RCC 7860 (cell line): ENCODE results near the gene CASD1.

Experiments used
- DNase-seq: peaks from one replicate; pipeline ENCODE4 v3.0.0-alpha.2; 2015; ENCODE audit warnings: low spot score
- FAIRE-seq: peaks from 2 replicates; lab custom pipeline; 2012; peaks lifted over from hg19 to GRCh38; lab: Jason Lieb, UNC

The CASD1 gene

GRCh38 chr7:94512735-94513564 is 3.3 kb downstream of the CASD1 start:
- DNase-seq (no peak), FAIRE-seq (no peak)

DNA sequence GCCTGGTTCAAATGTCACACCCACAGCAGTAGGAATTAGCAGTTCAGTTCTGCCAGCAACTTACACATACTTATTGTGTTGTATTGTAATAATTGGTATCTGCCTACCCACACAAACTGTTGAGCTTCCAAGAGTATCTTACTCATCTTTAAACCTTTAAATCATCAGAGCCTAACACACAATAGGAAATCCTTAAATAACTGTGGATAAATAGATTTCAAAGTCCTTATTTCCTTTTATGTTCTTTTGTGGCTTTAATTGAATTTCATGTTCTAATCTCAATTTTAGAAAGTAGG is 3.9 kb downstream of the CASD1 start:
- DNase-seq = no peak
- no peak for FAIRE-seq

GRCh38 chr7:94514140-94514889 is 4.7 kb downstream of the CASD1 start:
- no peak for FAIRE-seq
- no peak for DNase-seq

DNA sequence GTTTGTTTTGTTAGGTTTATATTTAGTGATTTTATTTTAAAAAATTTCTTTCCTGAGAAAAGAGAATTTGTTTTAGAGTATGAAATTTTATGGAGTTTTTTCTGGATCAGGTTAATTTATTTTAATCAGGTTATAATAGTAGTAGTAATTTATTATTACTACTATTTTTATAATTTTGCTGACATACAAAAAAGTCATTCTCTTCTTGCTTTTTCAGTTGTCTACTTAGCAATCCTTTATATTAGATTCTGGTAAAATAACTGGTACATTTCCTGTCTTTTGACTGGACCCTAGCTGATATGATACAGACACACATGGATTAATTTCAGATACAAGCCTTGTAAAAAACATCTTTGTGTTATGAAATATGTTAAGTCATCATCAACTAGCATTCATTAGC is 5.3 kb downstream of the CASD1 start:
- DNase-seq (no peak), FAIRE-seq (peak; percentile 70)

GRCh38 chr7:94525923-94526322 is 16.3 kb downstream of the CASD1 start:
- no peak for FAIRE-seq

GRCh38 chr7:94529516-94529915 is 19.9 kb downstream of the CASD1 start:
- FAIRE-seq = no peak
- no peak for DNase-seq

More at GRCh38 chr7:94525923-94526322, 16.3 kb downstream of the CASD1 start:
- DNase-seq = no peak

- DNase-seq = no peak
- no peak for FAIRE-seq
These were observed 20.5 kb downstream of the CASD1 start for GRCh38 chr7:94530109-94530508.

DNA sequence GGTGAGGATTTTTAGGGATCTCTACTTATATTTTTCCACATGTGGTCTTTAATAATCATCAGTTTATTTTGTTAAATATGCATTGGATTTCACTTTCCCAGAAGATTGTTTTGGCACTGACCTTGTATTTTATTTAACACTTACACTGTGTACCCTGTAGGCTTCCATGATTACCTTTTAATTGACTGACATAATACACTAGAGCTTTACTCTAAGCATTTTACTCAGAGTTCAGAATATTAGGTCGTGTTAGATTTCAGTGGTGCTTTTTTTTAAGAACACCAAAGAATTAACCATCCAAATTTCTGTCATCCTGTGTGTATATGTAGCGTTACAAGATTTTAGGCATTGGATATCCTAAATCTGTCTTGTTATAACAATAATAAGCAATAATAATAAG is 23.1 kb downstream of the CASD1 start:
- no peak for FAIRE-seq
- DNase-seq = no peak

DNA sequence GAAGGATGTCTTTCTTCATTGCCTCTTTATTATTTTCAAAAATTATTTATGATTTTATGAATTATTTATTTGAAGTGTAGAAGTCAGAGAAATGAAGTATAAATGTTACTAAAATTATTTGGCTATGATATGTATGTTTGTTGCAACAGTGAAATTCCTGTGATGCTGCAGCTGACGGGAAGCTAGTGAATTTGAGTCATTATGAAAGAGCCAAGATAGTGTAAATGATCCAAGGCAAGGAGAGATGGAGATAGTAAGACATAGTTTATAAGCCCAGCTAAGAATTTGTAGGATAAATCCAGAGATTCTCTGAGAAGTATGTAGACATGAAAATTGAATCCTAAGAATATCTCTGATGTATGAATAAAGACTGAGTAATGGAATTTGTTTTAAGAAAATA is 30.8 kb downstream of the CASD1 start:
- FAIRE-seq = no peak
- no peak for DNase-seq

DNA sequence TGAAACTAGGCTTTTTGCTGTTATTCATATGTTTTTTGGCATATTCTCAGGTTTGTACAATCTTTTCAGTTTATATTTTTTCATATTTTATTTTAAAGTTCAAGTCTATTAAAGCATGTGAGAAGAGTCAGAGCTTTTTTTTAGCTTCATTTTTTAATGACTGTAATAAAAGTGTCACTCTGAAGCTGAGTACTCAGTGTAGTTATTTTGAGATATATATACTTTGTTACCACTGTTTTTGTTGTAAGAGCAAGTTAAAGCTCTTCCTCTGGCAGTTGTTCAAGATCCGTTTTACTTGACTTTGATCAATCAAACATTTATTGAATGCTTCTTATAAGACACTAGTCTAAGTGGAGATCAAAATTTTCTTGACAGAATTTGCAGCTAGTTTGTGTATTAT is 37.5 kb downstream of the CASD1 start:
- no peak for DNase-seq
- FAIRE-seq = no peak

- DNase-seq (no peak), FAIRE-seq (no peak)
These were observed 46.4 kb downstream of the CASD1 start for GRCh38 chr7:94556028-94556427.

- FAIRE-seq = no peak
These were observed 47.6 kb downstream of the CASD1 start for GRCh38 chr7:94557215-94557614.

GRCh38 chr7:94559972-94560371 is 50.4 kb downstream of the CASD1 start:
- FAIRE-seq = no peak
- DNase-seq = no peak

More at GRCh38 chr7:94557215-94557614, 47.6 kb downstream of the CASD1 start:
- DNase-seq = no peak

DNA sequence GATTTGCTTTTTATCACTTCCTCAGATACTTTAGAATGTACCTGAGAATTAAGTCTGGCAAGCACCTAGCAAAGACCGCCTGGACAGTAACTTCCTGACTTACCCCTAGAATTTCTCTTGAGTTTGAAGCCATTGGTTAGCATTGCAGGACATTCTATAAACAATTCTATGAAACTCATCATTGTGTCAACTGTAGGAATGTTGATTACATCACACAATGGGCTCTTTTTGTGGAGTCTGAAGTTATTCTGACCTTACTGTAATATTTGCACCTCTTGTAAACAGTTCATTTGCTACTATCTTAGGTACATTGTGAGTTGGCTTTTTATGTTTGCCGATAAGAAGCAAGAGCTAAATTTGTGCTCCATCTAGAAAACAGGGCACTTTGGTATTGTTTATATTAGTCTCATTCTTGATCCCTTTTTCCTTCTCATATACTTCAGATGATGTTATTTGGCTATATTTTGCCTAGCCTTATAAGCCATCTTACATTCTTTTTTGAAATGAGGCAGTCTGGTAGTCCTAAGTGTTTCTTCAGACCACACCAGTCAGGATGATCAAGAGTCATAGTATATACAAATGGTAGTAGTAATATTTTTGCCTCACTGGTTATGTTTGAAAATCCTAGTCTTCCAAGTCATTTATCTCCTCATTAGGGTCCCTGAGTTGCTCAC is 52.4 kb downstream of the CASD1 start:
- DNase-seq = no peak

GRCh38 chr7:94562525-94562924 is 52.9 kb downstream of the CASD1 start:
- no peak for FAIRE-seq
- no peak for DNase-seq

More for the DNA sequence above, 52.4 kb downstream of the CASD1 start:
- no peak for FAIRE-seq

DNA sequence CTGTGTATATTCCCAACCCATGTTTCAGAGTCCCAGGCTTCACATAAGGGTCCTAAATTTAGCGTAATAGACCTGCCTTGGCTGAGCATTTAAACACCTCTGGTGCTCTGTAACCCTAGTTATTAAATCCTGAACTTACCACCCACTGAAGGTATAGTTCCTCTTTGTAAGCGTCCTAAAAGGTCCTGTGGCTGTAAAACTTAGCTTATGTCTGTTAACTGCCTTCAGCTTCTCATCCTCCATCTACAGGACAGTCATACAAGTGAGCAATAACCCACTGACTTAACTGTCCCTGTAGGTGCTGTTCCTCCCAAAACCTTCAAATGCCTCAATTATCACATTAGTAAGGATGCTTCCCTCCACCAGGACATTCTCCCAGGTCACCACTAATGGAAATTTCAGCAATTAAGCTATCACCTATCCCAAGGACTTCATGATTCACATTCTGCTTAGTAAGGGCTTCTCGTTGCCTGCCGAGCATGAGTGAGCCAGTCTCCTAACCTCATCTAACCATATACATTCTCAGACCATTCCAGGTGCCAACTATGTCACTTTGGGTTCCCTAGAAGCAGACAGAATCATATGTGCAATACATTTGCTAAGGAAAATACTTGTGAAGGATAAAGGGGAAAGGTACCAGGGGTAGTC is 55.8 kb downstream of the CASD1 start:
- no peak for FAIRE-seq
- DNase-seq = no peak

DNA sequence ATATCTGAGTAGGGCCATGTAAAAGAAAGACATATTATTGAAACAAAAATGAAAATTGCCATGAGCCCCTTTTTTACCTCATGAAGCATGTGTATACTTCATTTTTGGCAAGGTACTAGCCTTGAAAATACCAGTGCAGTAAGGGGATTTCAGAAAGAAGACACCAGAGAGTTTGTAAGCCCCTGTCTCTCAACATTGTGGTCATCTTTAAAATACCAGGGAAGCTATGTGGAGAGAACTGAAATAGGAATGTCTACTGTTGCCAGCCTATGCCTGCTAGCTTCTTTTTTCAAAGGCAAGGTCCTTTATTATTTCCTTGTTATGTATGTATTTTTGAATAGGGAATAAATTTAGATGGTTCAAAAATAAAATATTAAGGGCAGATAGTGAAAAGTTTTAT is 57.8 kb downstream of the CASD1 start:
- FAIRE-seq (no peak), DNase-seq (no peak)

- no peak for DNase-seq
- FAIRE-seq = no peak
These were observed 62.2 kb downstream of the CASD1 start for GRCh38 chr7:94571816-94572215.

- no peak for FAIRE-seq
- no peak for DNase-seq
These were observed 66.0 kb downstream of the CASD1 start for GRCh38 chr7:94575646-94576045.

- FAIRE-seq = no peak
- no peak for DNase-seq
These were observed 66.7 kb downstream of the CASD1 start for GRCh38 chr7:94576316-94576715.

DNA sequence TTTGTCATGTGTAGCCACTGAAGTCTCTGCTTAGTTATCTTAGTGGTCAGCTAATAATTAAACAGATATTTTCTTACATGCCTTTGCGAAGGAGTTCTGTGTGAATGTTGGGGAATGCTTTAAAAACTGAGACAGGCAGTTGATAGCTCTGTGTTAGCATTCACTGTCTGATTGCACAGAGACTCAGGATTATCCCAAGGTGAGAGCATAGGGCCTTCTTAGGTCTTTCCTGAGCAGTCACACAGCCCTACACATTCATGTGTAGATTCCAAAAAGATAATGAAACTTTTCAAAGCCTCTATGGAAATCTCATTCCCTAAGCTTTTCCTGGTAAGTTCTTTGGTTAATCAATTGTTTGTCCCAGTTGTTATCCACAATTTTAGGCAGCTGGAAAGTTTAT is 67.7 kb downstream of the CASD1 start:
- FAIRE-seq = no peak
- DNase-seq = no peak
